Measurements from ENCODE around the gene DUT.

The DUT gene

DNA sequence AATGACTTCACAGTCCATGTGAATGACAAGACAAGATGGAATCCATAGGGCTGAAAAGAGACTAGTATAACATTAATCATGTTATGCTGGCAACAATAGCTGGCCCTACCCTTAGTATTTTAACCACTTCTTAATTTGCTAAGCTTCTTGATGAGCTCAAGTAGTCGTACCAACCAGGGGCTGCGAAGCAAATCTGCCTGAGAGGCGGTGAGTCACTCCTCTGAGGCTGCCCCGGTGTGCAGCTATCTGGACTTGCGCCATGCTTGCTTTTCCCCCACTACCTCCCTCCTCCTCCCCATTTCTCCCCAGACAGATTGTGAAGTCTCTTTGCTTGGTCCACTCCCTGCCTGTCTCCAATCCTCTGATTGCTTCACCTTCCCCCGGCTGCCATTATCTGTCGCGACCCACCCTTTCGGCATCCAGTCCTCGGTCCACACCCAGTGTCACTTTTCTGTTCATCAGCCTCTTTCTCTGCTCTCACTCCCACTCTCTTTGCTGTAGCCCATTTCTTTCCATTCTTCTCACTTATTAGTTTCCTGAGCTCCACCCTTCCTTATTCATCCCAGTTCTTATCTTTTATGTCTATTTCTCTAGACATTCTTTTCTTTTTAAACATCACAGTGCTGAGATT, 42.7 kb downstream of the DUT start:
- DNase-seq, result no peak

DNA sequence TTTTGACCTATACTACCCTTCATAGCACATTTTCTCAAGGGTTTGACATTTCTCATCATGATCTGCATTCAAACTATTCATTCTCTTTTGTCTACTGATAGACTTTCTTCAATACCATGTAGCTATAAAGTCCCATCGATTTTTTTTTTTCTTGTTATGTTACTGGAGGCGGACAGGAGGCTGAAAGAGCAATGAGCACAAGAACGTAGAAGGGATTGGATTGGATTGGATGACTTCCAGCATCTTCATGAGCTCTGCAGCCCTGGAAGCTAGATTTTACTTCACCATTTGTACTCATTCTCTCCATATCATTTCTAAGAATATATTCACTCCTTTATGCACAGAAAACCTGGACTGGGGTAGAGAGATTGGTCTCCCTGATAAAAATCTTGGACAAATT, 43.2 kb downstream of the DUT start:
- no peak for DNase-seq

DNA sequence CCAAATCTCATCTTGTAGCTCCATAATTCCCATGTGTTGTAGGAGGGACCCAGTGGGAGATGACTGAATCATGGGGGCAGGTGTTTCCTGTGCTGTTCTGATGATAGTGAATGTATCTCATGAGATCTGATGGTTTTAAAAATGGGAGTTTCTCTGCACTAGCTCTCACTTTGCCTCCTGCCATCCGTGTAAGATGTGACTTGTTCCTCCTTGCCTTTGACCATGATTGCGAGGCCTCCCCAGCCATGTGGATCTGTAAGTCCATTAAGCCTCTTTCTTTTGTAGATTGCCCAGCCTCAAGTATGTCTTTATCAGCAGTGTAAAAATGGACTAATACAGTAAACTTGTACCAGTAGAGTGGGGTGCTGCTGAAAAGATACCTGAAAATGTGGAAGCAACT, 44.5 kb downstream of the DUT start:
- no peak for DNase-seq

- no peak for DNase-seq
These were observed 49.0 kb downstream of the DUT start for GRCh38 chr15:48380198-48380597.

GRCh38 chr15:48381861-48382260, 50.6 kb downstream of the DUT start:
- no peak for DNase-seq

DNA sequence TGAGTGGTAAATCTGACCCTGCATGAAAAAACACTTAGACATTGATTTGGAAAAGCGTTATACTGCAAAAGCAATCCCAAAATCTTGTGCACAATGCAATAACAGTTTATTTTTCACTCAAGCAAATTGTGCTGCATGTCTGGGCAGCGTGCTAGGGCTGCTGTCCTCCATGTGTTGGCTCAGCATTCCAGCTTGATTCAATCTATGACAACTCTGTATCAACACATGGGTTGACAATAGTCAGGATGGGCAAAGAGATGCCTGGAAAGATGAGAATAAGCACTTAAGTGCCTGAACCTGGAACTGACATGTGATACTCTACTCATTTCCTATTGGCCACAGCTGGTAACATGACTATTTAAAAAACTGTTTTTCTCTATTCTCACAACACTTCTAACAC, 51.8 kb downstream of the DUT start:
- DNase-seq, result no peak

DNA sequence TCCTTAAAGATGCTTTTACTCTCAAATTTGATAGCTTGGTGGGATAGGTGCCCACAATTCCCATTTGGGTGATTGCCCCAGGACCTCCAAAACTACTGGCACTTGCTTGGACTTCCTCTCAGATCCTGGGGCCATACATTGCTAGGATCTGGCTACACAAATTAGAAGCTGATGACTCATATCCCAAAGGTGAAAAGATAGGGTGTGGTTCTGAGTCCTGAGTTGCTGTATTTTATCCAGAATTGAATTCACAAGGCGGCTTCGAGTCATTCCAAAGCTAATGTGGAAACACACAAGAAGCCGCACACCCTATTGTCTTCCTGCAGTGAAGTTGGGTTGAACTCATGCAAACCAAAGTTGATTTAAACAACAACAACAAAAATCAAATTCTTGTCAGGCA, 53.4 kb downstream of the DUT start:
- no peak for DNase-seq

GRCh38 chr15:48385031-48385830, 54.0 kb downstream of the DUT start:
- no peak for DNase-seq

DNA sequence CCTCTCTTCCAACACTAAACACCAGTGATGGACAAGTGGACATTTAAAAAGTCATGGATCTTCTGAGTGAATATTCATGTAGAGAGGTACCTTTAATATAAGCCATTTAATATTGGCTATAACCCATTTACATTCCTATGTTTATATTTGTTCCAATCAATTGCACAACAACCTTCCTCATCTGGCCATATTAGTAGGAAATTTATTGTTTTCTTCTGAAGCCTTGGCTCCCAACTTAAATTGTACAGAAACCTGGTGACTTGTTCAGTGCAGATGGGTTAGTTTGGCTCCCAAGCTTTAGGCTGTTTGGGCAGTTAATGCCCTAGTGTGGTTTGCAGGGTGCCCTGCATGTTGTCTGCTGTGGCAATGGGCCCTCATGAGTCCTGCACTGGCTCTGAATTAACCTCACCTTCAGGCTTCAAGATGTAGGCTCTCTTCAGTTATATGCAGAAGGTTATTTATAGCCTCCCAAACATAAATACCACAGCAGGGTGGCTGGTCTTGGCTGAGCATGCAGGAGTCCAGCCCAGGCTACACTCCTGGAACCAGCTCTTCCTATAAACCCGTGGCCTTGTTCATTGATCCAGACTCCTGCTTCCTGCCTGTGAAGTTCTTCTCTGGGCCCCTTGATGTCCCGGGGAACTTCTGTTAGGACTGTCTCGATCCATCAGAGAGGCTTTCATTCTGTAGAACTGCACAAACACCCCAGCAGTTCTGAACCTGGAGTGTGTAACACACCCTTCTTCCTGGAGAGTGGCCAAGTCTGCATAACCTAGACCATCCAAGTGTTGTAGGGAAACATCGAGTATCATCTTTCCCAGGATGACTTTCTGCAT, 57.0 kb downstream of the DUT start:
- DNase-seq, result no peak

GRCh38 chr15:48388910-48389309, 57.7 kb downstream of the DUT start:
- no peak for DNase-seq

DNA sequence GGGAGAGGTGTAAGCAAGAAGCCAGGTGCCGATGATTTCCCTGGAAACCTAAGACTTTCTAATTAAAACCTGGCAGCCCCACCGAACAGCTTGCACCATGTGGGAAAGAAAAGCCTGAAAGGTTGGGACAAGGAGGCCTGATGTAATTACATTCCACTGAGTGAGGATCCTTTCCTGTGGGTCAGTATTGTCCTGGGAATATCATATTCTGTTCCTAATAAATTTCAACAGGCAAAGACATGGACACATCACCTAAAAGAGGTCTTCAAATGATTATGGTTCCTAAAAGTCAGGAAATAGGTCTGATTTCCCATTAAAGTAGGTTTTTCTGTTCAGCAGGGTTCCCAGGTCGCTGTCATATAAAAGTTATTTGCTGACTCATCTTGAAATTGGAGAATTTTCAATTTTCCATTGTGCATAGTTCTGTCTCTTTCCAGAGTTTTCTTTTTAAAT, 58.5 kb downstream of the DUT start:
- DNase-seq, result no peak

- no peak for DNase-seq
These were observed 60.7 kb downstream of the DUT start for GRCh38 chr15:48391950-48392349.

DNA sequence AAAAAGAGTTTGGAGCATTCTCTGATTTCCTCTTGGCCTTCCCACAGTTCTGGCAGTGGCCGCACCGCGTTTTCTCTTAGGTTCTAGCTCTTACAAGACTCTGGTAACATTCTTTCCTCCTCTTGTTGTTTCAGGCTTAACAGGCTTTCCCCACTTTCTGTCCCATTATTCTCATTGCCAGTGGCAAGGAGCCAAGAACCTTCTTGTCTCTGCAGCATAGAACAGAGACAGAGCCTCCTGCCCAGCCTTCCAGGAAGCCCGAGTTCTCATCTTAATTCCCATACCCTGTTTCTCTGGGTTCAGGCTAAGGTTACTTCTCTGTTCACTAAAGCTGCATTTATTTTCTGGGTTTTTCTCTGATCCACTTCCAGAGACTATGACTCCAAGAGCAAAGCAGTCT, 61.1 kb downstream of the DUT start:
- DNase-seq, result no peak

Measured in activated effector memory CD4-positive, alpha-beta T cell treated with Interleukin-2 at 50 U/mL for 16 hours (primary cell).